Erythroblast (primary cell): ENCODE measurements around the gene SNRNP200.

Experiments used
- GATA1 ChIP-seq: IDR thresholded peaks from 2 replicates; pipeline ENCODE4 v1.6.1; 2011; ENCODE audit warnings: low read depth, mild to moderate bottlenecking, control low read depth, low read length, moderate library complexity
- POLR2A ChIP-seq: IDR thresholded peaks from 2 replicates; pipeline ENCODE4 v1.6.1; 2011; ENCODE audit warnings: mild to moderate bottlenecking, low read length

- TF ChIP-seq POLR2A (no peak), GATA1 (no peak)
These were observed 63.3 kb downstream of the SNRNP200 start for GRCh38 chr2:96241900-96242611.
